Mesenchymal stem cell (in vitro differentiated cells and primary cell): Measurements from ENCODE around the gene ZDHHC21.

Source experiments
- DNase-seq: peaks from one replicate; pipeline ENCODE4 v3.0.0-alpha.2; 2013
- H2AFZ ChIP-seq: one replicate; pipeline ENCODE4 v1.6.1; 2013; ENCODE audit warnings: low read depth, mild to moderate bottlenecking, control low read depth, inconsistent platforms, low read length, moderate library complexity
- H2AK5ac ChIP-seq: 2 replicates; pipeline ENCODE4 v1.6.1; 2013; ENCODE audit warnings: low read length, moderate library complexity, mild to moderate bottlenecking, inconsistent platforms; ENCODE audit not compliant: severe bottlenecking
- H2BK120ac ChIP-seq: one replicate; pipeline ENCODE4 v1.6.1; 2013; ENCODE audit warnings: low read depth, mild to moderate bottlenecking, inconsistent platforms, low read length, moderate library complexity
- H2BK12ac ChIP-seq, 2 experiments: one replicate each; pipeline ENCODE4 v1.6.1; 2013; ENCODE audit warnings: inconsistent platforms in 2 of 2, low read length in 2 of 2, mild to moderate bottlenecking in 2 of 2, moderate library complexity in 2 of 2, control low read depth in 1 of 2
- H2BK15ac ChIP-seq: one replicate; pipeline ENCODE4 v1.6.1; 2013; ENCODE audit warnings: mild to moderate bottlenecking, low read depth, inconsistent platforms; ENCODE audit not compliant: poor library complexity, severe bottlenecking
- H2BK5ac ChIP-seq: 2 replicates; pipeline ENCODE4 v1.6.1; 2013; ENCODE audit warnings: low read depth, mild to moderate bottlenecking, low read length, control low read depth, inconsistent platforms; ENCODE audit not compliant: poor library complexity, severe bottlenecking
- H3K14ac ChIP-seq, 2 experiments: one replicate each; pipeline ENCODE4 v1.6.1; 2013; ENCODE audit warnings: inconsistent platforms in 2 of 2, low read length in 2 of 2, control low read depth in 1 of 2, mild to moderate bottlenecking in 1 of 2, moderate library complexity in 1 of 2
- H3K18ac ChIP-seq, 2 experiments: one replicate each; pipeline ENCODE4 v1.6.1; 2013; ENCODE audit warnings: inconsistent platforms in 2 of 2, low read length in 2 of 2, control low read depth in 1 of 2, low read depth in 1 of 2, mild to moderate bottlenecking in 1 of 2
- H3K23ac ChIP-seq, 2 experiments: one replicate each; pipeline ENCODE4 v1.6.1; 2013; ENCODE audit warnings: inconsistent platforms in 2 of 2, low read length in 2 of 2, mild to moderate bottlenecking in 2 of 2, moderate library complexity in 2 of 2, control low read depth in 1 of 2
- H3K27ac ChIP-seq: 2 replicates; pipeline ENCODE4 v1.5.1; 2013; ENCODE audit warnings: mild to moderate bottlenecking, moderate library complexity, low read length, control low read depth, inconsistent platforms; ENCODE audit not compliant: poor library complexity, severe bottlenecking
- H3K27me3 ChIP-seq, 2 experiments: 2 replicates each; pipeline versions ENCODE4 v1.6.1 to v1.7.0; 2013; ENCODE audit warnings: low read length in 2 of 2, mild to moderate bottlenecking in 2 of 2, moderate library complexity in 2 of 2, control low read depth in 1 of 2, inconsistent platforms in 1 of 2; ENCODE audit not compliant: control insufficient read depth in 1 of 2, insufficient read depth in 1 of 2
- H3K36me3 ChIP-seq, 2 experiments: 2 replicates each; pipeline versions ENCODE4 v1.6.1 to v1.7.0; 2013; ENCODE audit warnings: low read length in 2 of 2, control low read depth in 1 of 2, inconsistent platforms in 1 of 2, low read depth in 1 of 2, mild to moderate bottlenecking in 1 of 2; ENCODE audit not compliant: insufficient read depth in 2 of 2, control insufficient read depth in 1 of 2
- H3K4ac ChIP-seq, 2 experiments: one replicate each; pipeline ENCODE4 v1.6.1; 2013; ENCODE audit warnings: inconsistent platforms in 2 of 2, low read length in 2 of 2, mild to moderate bottlenecking in 2 of 2, moderate library complexity in 2 of 2, control low read depth in 1 of 2, low read depth in 1 of 2
- H3K4me1 ChIP-seq: 2 replicates; pipeline ENCODE4 v1.6.1; 2013; ENCODE audit warnings: low read depth, low read length, control low read depth; ENCODE audit not compliant: control insufficient read depth, insufficient read depth
- H3K4me2 ChIP-seq: 2 replicates; pipeline ENCODE4 v1.6.1; 2013; ENCODE audit warnings: low read length, mild to moderate bottlenecking, inconsistent platforms; ENCODE audit not compliant: poor library complexity, severe bottlenecking
- H3K4me3 ChIP-seq, 2 experiments: 2 replicates each; pipeline versions ENCODE4 v1.5.1 to v1.7.0; 2013; ENCODE audit warnings: low read length in 2 of 2, mild to moderate bottlenecking in 2 of 2, control low read depth in 1 of 2, low read depth in 1 of 2; ENCODE audit not compliant: insufficient read depth in 1 of 2
- H3K79me1 ChIP-seq: replicated peaks from 2 replicates; pipeline ENCODE4 v1.6.1; 2013; ENCODE audit warnings: mild to moderate bottlenecking, control low read depth, low read length, inconsistent platforms; ENCODE audit not compliant: poor library complexity, severe bottlenecking
- H3K9ac ChIP-seq: 2 replicates; pipeline ENCODE4 v1.7.0; 2013; ENCODE audit warnings: mild to moderate bottlenecking, low read length, moderate library complexity
- H3K9me3 ChIP-seq: 2 replicates; pipeline ENCODE4 v1.7.0; 2013; ENCODE audit warnings: mild to moderate bottlenecking, low read length; ENCODE audit not compliant: control insufficient read depth
- H4K8ac ChIP-seq: one replicate; pipeline ENCODE4 v1.6.1; 2013; ENCODE audit warnings: inconsistent platforms, mild to moderate bottlenecking, low read length, moderate library complexity
- H4K91ac ChIP-seq: one replicate; pipeline ENCODE4 v1.6.1; 2013; ENCODE audit warnings: mild to moderate bottlenecking, low read length, inconsistent platforms
- WGBS: methylation state at CpG from one replicate; pipeline ENCODE4 v1.1.7; 2013; ENCODE audit warnings: mixed read lengths; 5-methylcytosine and 5-hydroxymethylcytosine counted together

Gene ZDHHC21

GRCh38 chr9:14678776-14679175 lies 14.5 kb downstream of the ZDHHC21 start:
- no peak overlapping the region for H3K4me2 ChIP-seq
- no peak overlapping the region for H2BK120ac ChIP-seq
- no peak overlapping the region for H3K27ac ChIP-seq
- no peak overlapping the region for H2AFZ ChIP-seq
- no peak overlapping the region for H3K23ac ChIP-seq
- H3K4ac ChIP-seq = no peak overlapping the region
- no peak overlapping the region for H3K4me3 ChIP-seq
- no peaks in the 10 kb centered on the region for H3K4me1 ChIP-seq
- peaks cover 0 to 15% of the 10 kb centered on the region in 2 experiments for H3K36me3 ChIP-seq
- no peak for DNase-seq
- H4K8ac ChIP-seq = no peak overlapping the region
- H3K9ac ChIP-seq = no peak overlapping the region
- no peak overlapping the region for H4K91ac ChIP-seq
- peaks cover 11% of the 10 kb centered on the region for H3K79me1 ChIP-seq
- H2AK5ac ChIP-seq = no peak overlapping the region
- H2BK12ac ChIP-seq = no peak overlapping the region
- H2BK5ac ChIP-seq = no peak overlapping the region
- no peak overlapping the region for H2BK15ac ChIP-seq
- H3K9me3 ChIP-seq = no peaks in the 10 kb centered on the region
- H3K14ac ChIP-seq = no peak overlapping the region
- H3K27me3 ChIP-seq = no peaks in the 10 kb centered on the region
- WGBS = 97% methylated on average over 2 of the region's 3 CpGs
- H3K18ac ChIP-seq = no peak overlapping the region

- no peak overlapping the region for H3K14ac ChIP-seq
- DNase-seq = no peak
- no peak overlapping the region for H3K4ac ChIP-seq
- H2BK120ac ChIP-seq = no peak overlapping the region
- no peak overlapping the region for H2AFZ ChIP-seq
- 97% methylated on average over 6 of the region's 6 CpGs for WGBS
- no peak overlapping the region for H4K91ac ChIP-seq
- no peak overlapping the region for H2BK5ac ChIP-seq
- H3K27me3 ChIP-seq = no peaks in the 10 kb centered on the region
- H3K79me1 ChIP-seq = peaks cover 11% of the 10 kb centered on the region
- no peak overlapping the region for H4K8ac ChIP-seq
- no peak overlapping the region for H2AK5ac ChIP-seq
- H3K9me3 ChIP-seq = no peaks in the 10 kb centered on the region
- H3K4me3 ChIP-seq = no peak overlapping the region
- no peak overlapping the region for H2BK12ac ChIP-seq
- no peak overlapping the region for H3K4me2 ChIP-seq
- no peak overlapping the region for H3K18ac ChIP-seq
- no peaks in the 10 kb centered on the region for H3K4me1 ChIP-seq
- H3K23ac ChIP-seq = no peak overlapping the region
- peaks cover 0 to 15% of the 10 kb centered on the region in 2 experiments for H3K36me3 ChIP-seq
- H3K9ac ChIP-seq = no peak overlapping the region
- no peak overlapping the region for H2BK15ac ChIP-seq
- H3K27ac ChIP-seq = no peak overlapping the region
Measured at GRCh38 chr9:14677872-14678271, 15.4 kb downstream of the ZDHHC21 start.

GRCh38 chr9:14677396-14677795 lies 15.8 kb downstream of the ZDHHC21 start:
- H4K91ac ChIP-seq = no peak overlapping the region
- H3K4ac ChIP-seq = no peak overlapping the region
- no peak overlapping the region for H3K18ac ChIP-seq
- no peak overlapping the region for H2BK5ac ChIP-seq
- peaks cover 11% of the 10 kb centered on the region for H3K79me1 ChIP-seq
- no peak overlapping the region for H3K9ac ChIP-seq
- no peaks in the 10 kb centered on the region for H3K4me1 ChIP-seq
- H3K23ac ChIP-seq = no peak overlapping the region
- DNase-seq = no peak
- H3K4me2 ChIP-seq = no peak overlapping the region
- H2AFZ ChIP-seq = no peak overlapping the region
- H2AK5ac ChIP-seq = no peak overlapping the region
- 100% methylated on average over 1 of the region's 2 CpGs for WGBS
- no peak overlapping the region for H3K27ac ChIP-seq
- H2BK120ac ChIP-seq = no peak overlapping the region
- peaks cover 0 to 16% of the 10 kb centered on the region in 2 experiments for H3K36me3 ChIP-seq
- no peak overlapping the region for H3K4me3 ChIP-seq
- H2BK12ac ChIP-seq = no peak overlapping the region
- no peaks in the 10 kb centered on the region for H3K27me3 ChIP-seq
- H2BK15ac ChIP-seq = no peak overlapping the region
- H4K8ac ChIP-seq = no peak overlapping the region
- no peaks in the 10 kb centered on the region for H3K9me3 ChIP-seq
- H3K14ac ChIP-seq = no peak overlapping the region

- Histone ChIP-seq H2BK5ac (no peak overlapping the region), H2AFZ (no peak overlapping the region), H2BK120ac (no peak overlapping the region), H3K79me1 (peaks cover 3% of the 10 kb centered on the region), H3K23ac (no peak overlapping the region), H2BK12ac (no peak overlapping the region), H3K18ac (no peak overlapping the region), H3K27ac (no peak overlapping the region), H3K9ac (no peak overlapping the region), H3K4me3 (no peak overlapping the region), H3K36me3 (peaks cover 0 to 13% of the 10 kb centered on the region in 2 experiments), H2AK5ac (no peak overlapping the region), H3K14ac (no peak overlapping the region), H2BK15ac (no peak overlapping the region), H3K4me1 (no peaks in the 10 kb centered on the region), H3K9me3 (no peaks in the 10 kb centered on the region), H4K91ac (no peak overlapping the region), H3K4me2 (no peak overlapping the region), H3K27me3 (no peaks in the 10 kb centered on the region), H3K4ac (no peak overlapping the region), H4K8ac (no peak overlapping the region)
- DNase-seq = no peak
- no CpG with 5 or more reads among the region's 3 CpGs for WGBS
Measured at GRCh38 chr9:14674630-14675029, 18.6 kb downstream of the ZDHHC21 start.
